ENCODE measurements around the gene EPN1. TPM values are rescaled to one million over a fixed set of nuclear protein-coding genes. Genes with fewer than 3 reads are reported as not detected.

Gene EPN1
- total and polyA plus RNA-seq, 4 donors: 18.6 to 117 (median 77.8) TPM

GRCh38 chr19:55677572-55678028 is 2.6 kb downstream of the EPN1 start:
- Histone ChIP-seq H3K9me3 (ENCODE audit: control insufficient read depth in 4 of 4, low read length in 3 of 4) (no peaks in the 10 kb centered on the region), H3K4me1 (ENCODE audit: control insufficient read depth in 4 of 4, insufficient read depth in 4 of 4, low read length in 3 of 4) (peaks cover 12 to 82% (median 73%) of the 10 kb centered on the region in 4 donors), H3K9ac (ENCODE audit: low read depth in 1 of 2, low read length in 2 of 2) (peak overlapping the region; percentile 1 to 27), H3K27me3 (ENCODE audit: control insufficient read depth in 4 of 4, insufficient read depth in 4 of 4, low read length in 3 of 4) (no peaks in the 10 kb centered on the region), H3K27ac (ENCODE audit: low read depth in 1 of 2, low read length in 2 of 2) (peak overlapping the region; percentile 60 to 80), H3K36me3 (ENCODE audit: control insufficient read depth in 4 of 4, insufficient read depth in 3 of 4, low read depth in 1 of 4, low read length in 3 of 4) (peaks cover 3 to 32% (median 14%) of the 10 kb centered on the region in 4 donors), H3K4me3 (ENCODE audit: low read depth in 1 of 3, low read length in 3 of 3) (peak overlapping the region in 1 of 3 donors; percentile 37)
- no peak for DNase-seq (ENCODE audit: low spot score)
- TF ChIP-seq GABPA (IDR thresholded peaks at IDR 0.05 in 1 of 2, conservative IDR thresholded peaks at IDR 0.05 in 1 of 2) (peak in 1 of 2 donors; percentile 47), HNF4G (IDR thresholded peaks at IDR 0.05) (no peak), JUND (IDR thresholded peaks at IDR 0.05) (no peak), RXRA (IDR thresholded peaks at IDR 0.05) (no peak), REST (IDR thresholded peaks at IDR 0.05) (no peak), RAD21 (IDR thresholded peaks at IDR 0.05) (peak in 1 of 2 donors; percentile 11), ZBTB33 (IDR thresholded peaks at IDR 0.05) (no peak), HNF4A (conservative IDR thresholded peaks at IDR 0.05) (peak in 1 of 2 donors; percentile 39), YY1 (IDR thresholded peaks at IDR 0.05) (no peak), EGR1 (IDR thresholded peaks at IDR 0.05; ENCODE audit: low read depth in 2 of 2) (no peak), NR2F2 (IDR thresholded peaks at IDR 0.05) (peak; percentile 82)
- WGBS: 43% methylated on average over 6 of the region's 6 CpGs

- Histone ChIP-seq H3K27me3 (ENCODE audit: control insufficient read depth in 4 of 4, insufficient read depth in 4 of 4, low read length in 3 of 4) (no peaks in the 10 kb centered on the region), H3K4me3 (ENCODE audit: low read depth in 1 of 3, low read length in 3 of 3) (peak overlapping the region in 1 of 3 donors; percentile 10), H3K27ac (ENCODE audit: low read depth in 1 of 2, low read length in 2 of 2) (peak overlapping the region; percentile 60 to 80), H3K9me3 (ENCODE audit: control insufficient read depth in 4 of 4, low read length in 3 of 4) (no peaks in the 10 kb centered on the region), H3K36me3 (ENCODE audit: control insufficient read depth in 4 of 4, insufficient read depth in 3 of 4, low read depth in 1 of 4, low read length in 3 of 4) (peaks cover 3 to 32% (median 14%) of the 10 kb centered on the region in 4 donors), H3K4me1 (ENCODE audit: control insufficient read depth in 4 of 4, insufficient read depth in 4 of 4, low read length in 3 of 4) (peaks cover 13 to 81% (median 75%) of the 10 kb centered on the region in 4 donors), H3K9ac (ENCODE audit: low read depth in 1 of 2, low read length in 2 of 2) (peak overlapping the region in 1 of 2 donors; percentile 1)
- TF ChIP-seq HNF4G (IDR thresholded peaks at IDR 0.05): no peak
- peak in 1 of 2 donors; percentile 65 for TF ChIP-seq HNF4A (conservative IDR thresholded peaks at IDR 0.05)
- no peak for TF ChIP-seq MAX (IDR thresholded peaks at IDR 0.05)
- TF ChIP-seq RXRA (IDR thresholded peaks at IDR 0.05): peak; percentile 18 to 67
- TF ChIP-seq YY1 (IDR thresholded peaks at IDR 0.05): no peak
- DNase-seq (ENCODE audit: low spot score): no peak
- 53% methylated on average over 21 of the region's 21 CpGs for WGBS
Observed at GRCh38 chr19:55678121-55678671, 3.2 kb downstream of the EPN1 start.

Measured in liver (tissue), 9 donors.